H1 (cell line): Measurements from ENCODE around the gene PCCA. TPM values are rescaled to one million over a fixed set of nuclear protein-coding genes. Genes with fewer than 3 reads are reported as not detected.
"Not testable (repeated sequence)": the region's sequence is repeated elsewhere in the genome, so short reads cannot be mapped to it uniquely, and the experiment has no call there.

Experiments used
- CTCF ChIA-PET: fragments of 300-600 bp; sonication (Branson Sonifier 250); formaldehyde crosslinking; loops from one replicate; lab custom pipeline; 2021; ENCODE audit not compliant: partially characterized antibody; lab: Charles Lee
- POLR2A ChIA-PET: fragments of 300-600 bp; sonication (Branson Sonifier 250); formaldehyde crosslinking; loops from one replicate; lab custom pipeline; 2021; ENCODE audit warnings: inconsistent platforms; ENCODE audit not compliant: partially characterized antibody; lab: Charles Lee
- DNase-seq, 2 experiments: peaks; one replicate each; pipeline versions ENCODE4 v3.0.0 to v3.0.0-alpha.2; 2010 to 2022; ENCODE audit warnings: low spot score in 2 of 2, low read depth in 1 of 2, mixed read lengths in 1 of 2
- FAIRE-seq: peaks from 2 replicates; lab custom pipeline; 2011; peaks lifted over from hg19 to GRCh38; lab: Jason Lieb, UNC
- H2AFZ ChIP-seq: 2 replicates; pipeline ENCODE4 v1.8.1; 2012; ENCODE audit warnings: low read length, inconsistent platforms
- H2AK5ac ChIP-seq: 2 replicates; pipeline ENCODE4 v1.6.1; 2013; ENCODE audit warnings: low read depth, low read length
- H2BK120ac ChIP-seq: replicated peaks from 2 replicates; pipeline ENCODE3; 2013; ENCODE audit warnings: low read depth, low read length, inconsistent platforms
- H2BK12ac ChIP-seq: 2 replicates; pipeline ENCODE4 v1.6.1; 2013; ENCODE audit warnings: low read depth, low read length
- H2BK15ac ChIP-seq: 2 replicates; pipeline ENCODE4 v1.6.1; 2013; ENCODE audit warnings: low read length
- H2BK20ac ChIP-seq: 2 replicates; pipeline ENCODE4 v1.6.1; 2013; ENCODE audit warnings: low read length
- H2BK5ac ChIP-seq: 2 replicates; pipeline ENCODE4 v1.6.1; 2013; ENCODE audit warnings: low read depth, low read length
- H3K14ac ChIP-seq: 2 replicates; pipeline ENCODE4 v1.6.1; 2013; ENCODE audit warnings: inconsistent platforms; ENCODE audit not compliant: insufficient read length
- H3K18ac ChIP-seq: 2 replicates; pipeline ENCODE4 v1.6.1; 2013; ENCODE audit warnings: low read length; ENCODE audit errors: extremely low read depth
- H3K23ac ChIP-seq: 2 replicates; pipeline ENCODE4 v1.6.1; 2013; ENCODE audit warnings: inconsistent platforms; ENCODE audit not compliant: insufficient read length
- H3K23me2 ChIP-seq: 2 replicates; pipeline ENCODE4 v1.6.1; 2013; ENCODE audit warnings: low read depth, low read length
- H3K27ac ChIP-seq: 2 replicates; pipeline ENCODE4 v1.6.1; 2011; ENCODE audit warnings: low read depth, low read length, inconsistent platforms
- H3K27me3 ChIP-seq, 4 experiments: replicated peaks in 1 of 4; 1 replicate in 1 of 4; 2 replicates in 3 of 4; pipeline versions ENCODE4 v1.6.1 to v1.8.1; 2011 to 2013; ENCODE audit warnings: low read length in 3 of 4, mild to moderate bottlenecking in 3 of 4, inconsistent platforms in 2 of 4, mixed read lengths in 2 of 4, moderate library complexity in 1 of 4; ENCODE audit not compliant: control insufficient read depth in 3 of 4, insufficient read depth in 3 of 4; ENCODE audit errors: extremely low read depth in 1 of 4
- H3K36me3 ChIP-seq, 4 experiments: 2 replicates each; pipeline versions ENCODE4 v1.6.1 to v1.8.1; 2011 to 2013; ENCODE audit warnings: mild to moderate bottlenecking in 4 of 4, low read length in 3 of 4, moderate library complexity in 2 of 4, control low read depth in 1 of 4, inconsistent platforms in 1 of 4; ENCODE audit not compliant: insufficient read depth in 4 of 4, control insufficient read depth in 2 of 4
- H3K4ac ChIP-seq: replicated peaks from 2 replicates; pipeline ENCODE3; 2013; ENCODE audit warnings: low read length, low read depth, mixed read lengths, inconsistent platforms; ENCODE audit not compliant: insufficient read length
- H3K4me1 ChIP-seq, 4 experiments: replicated peaks in 1 of 4; 1 replicate in 1 of 4; 2 replicates in 3 of 4; pipeline versions ENCODE4 v1.6.1 to v1.8.1; 2011 to 2013; ENCODE audit warnings: low read length in 3 of 4, inconsistent platforms in 2 of 4, mixed read lengths in 1 of 4; ENCODE audit not compliant: insufficient read depth in 4 of 4, control insufficient read depth in 3 of 4
- H3K4me2 ChIP-seq, 2 experiments: 2 replicates each; pipeline versions ENCODE4 v1.6.1 to v1.8.1; 2011 to 2013; ENCODE audit warnings: low read depth in 2 of 2, low read length in 2 of 2, control low read depth in 1 of 2, inconsistent platforms in 1 of 2, mild to moderate bottlenecking in 1 of 2; ENCODE audit not compliant: insufficient read depth in 1 of 2
- H3K4me3 ChIP-seq, 4 experiments: fragments of 200-600, 300-600 bp in 1 of 4; sonication (generic), shearing (Covaris generic), sonication (Bioruptor Twin) in 1 of 4; 2 replicates each; pipeline versions ENCODE4 v1.5.1 to v1.8.1; 2011 to 2016; ENCODE audit warnings: low read length in 4 of 4, low read depth in 3 of 4, control low read depth in 2 of 4, inconsistent platforms in 2 of 4, mild to moderate bottlenecking in 2 of 4, mixed read lengths in 1 of 4, moderate library complexity in 1 of 4; ENCODE audit not compliant: insufficient read depth in 2 of 4; ENCODE audit errors: extremely low read depth in 1 of 4
- H3K56ac ChIP-seq: replicated peaks from 2 replicates; pipeline ENCODE3; 2013; ENCODE audit warnings: low read depth, mild to moderate bottlenecking, mixed read lengths, low read length, inconsistent platforms; ENCODE audit not compliant: insufficient read length
- H3K79me1 ChIP-seq: 2 replicates; pipeline ENCODE4 v1.6.1; 2013; ENCODE audit warnings: low read depth, low read length, control low read depth
- H3K79me2 ChIP-seq, 2 experiments: 2 replicates each; pipeline versions ENCODE4 v1.6.1 to v1.8.1; 2012 to 2013; ENCODE audit warnings: low read length in 2 of 2, mild to moderate bottlenecking in 2 of 2, inconsistent platforms in 1 of 2; ENCODE audit not compliant: insufficient read depth in 2 of 2, control insufficient read depth in 1 of 2
- H3K9ac ChIP-seq, 4 experiments: replicated peaks in 1 of 4; 1 replicate in 1 of 4; 2 replicates in 3 of 4; pipeline versions ENCODE4 v1.6.1 to v1.8.1; 2011 to 2013; ENCODE audit warnings: low read depth in 3 of 4, low read length in 3 of 4, control low read depth in 2 of 4, mild to moderate bottlenecking in 2 of 4, moderate library complexity in 2 of 4, inconsistent platforms in 1 of 4; ENCODE audit errors: extremely low read depth in 1 of 4
- H3K9me3 ChIP-seq, 2 experiments: 2 replicates each; pipeline versions ENCODE4 v1.6.1 to v1.8.1; 2012 to 2013; ENCODE audit warnings: mild to moderate bottlenecking in 2 of 2, moderate library complexity in 2 of 2, control low read depth in 1 of 2, inconsistent platforms in 1 of 2, low read depth in 1 of 2, low read length in 1 of 2, mixed read lengths in 1 of 2; ENCODE audit not compliant: insufficient read depth in 2 of 2
- H4K20me1 ChIP-seq, 2 experiments: replicated peaks in 1 of 2; 2 replicates each; pipeline versions ENCODE3 to v1.8.1; 2011 to 2013; ENCODE audit warnings: inconsistent platforms in 2 of 2, low read length in 2 of 2, mild to moderate bottlenecking in 1 of 2; ENCODE audit not compliant: insufficient read depth in 2 of 2, control insufficient read depth in 1 of 2
- H4K5ac ChIP-seq: 2 replicates; pipeline ENCODE4 v1.6.1; 2013; ENCODE audit warnings: low read length, low read depth, mixed read lengths, inconsistent platforms; ENCODE audit not compliant: insufficient read length
- H4K8ac ChIP-seq: 2 replicates; pipeline ENCODE4 v1.8.0; 2013; ENCODE audit warnings: mild to moderate bottlenecking, moderate library complexity, low read length, inconsistent platforms; ENCODE audit not compliant: insufficient read depth; ENCODE audit errors: extremely low read depth
- H4K91ac ChIP-seq: replicated peaks from 2 replicates; pipeline ENCODE3; 2013; ENCODE audit warnings: low read length, mixed read lengths, inconsistent platforms; ENCODE audit not compliant: insufficient read length
- CBX8 ChIP-seq: fragments of 300-800, 300-1000 bp; sonication (generic); IDR thresholded peaks from 2 replicates; pipeline ENCODE4 v1.7.1; 2016; ENCODE audit warnings: low read depth, low read length, borderline replicate concordance
- EP300 ChIP-seq, 2 experiments: IDR thresholded peaks; 1 replicate in 1 of 2; 2 replicates in 1 of 2; pipeline ENCODE4 v1.6.1; 2011 to 2012; ENCODE audit warnings: low read depth in 2 of 2, low read length in 2 of 2, mild to moderate bottlenecking in 2 of 2, borderline replicate concordance in 1 of 2, inconsistent platforms in 1 of 2, moderate library complexity in 1 of 2
- SRF ChIP-seq: IDR thresholded peaks from 2 replicates; pipeline ENCODE4 v1.6.1; 2011; ENCODE audit warnings: mild to moderate bottlenecking, low read depth, low read length, moderate library complexity
- TAF7 ChIP-seq: optimal IDR thresholded peaks from 2 replicates; pipeline ENCODE3; 2011; ENCODE audit warnings: low read depth, mild to moderate bottlenecking, inconsistent platforms, low read length, moderate library complexity, borderline replicate concordance
- WGBS, 2 experiments: shearing (Covaris generic) in 1 of 2; methylation state at CpG; one replicate each; pipeline versions ENCODE4 v1.1.6 to v1.1.7; 2013 to 2015; ENCODE audit warnings: low lambda C conversion rate in 2 of 2, mixed read lengths in 2 of 2, inconsistent platforms in 1 of 2, low coverage in 1 of 2, missing lambda C conversion rate in 1 of 2; ENCODE audit not compliant: insufficient replicate concordance in 2 of 2, insufficient coverage in 1 of 2, insufficient read length in 1 of 2; ENCODE audit errors: extremely low coverage in 1 of 2, missing lambda C conversion rate in 1 of 2; 5-methylcytosine and 5-hydroxymethylcytosine counted together
- polyA plus RNA-seq, 7 experiments: library from polyadenylated mRNA; depleted of rRNA in 3 of 7; stranded (reverse) in 5 of 7; unstranded in 2 of 7; fragments of >200 nt in 5 of 7; fragments of 200-250 nt in 2 of 7; gene quantifications; 1 replicate in 5 of 7; 2 replicates in 1 of 7; 4 replicates in 1 of 7; pipeline versions ENCODE4 v1.2.1 to v1.2.3, GENCODE V29; 2011 to 2013; ENCODE audit warnings: missing spikeins in 2 of 7, mixed read lengths in 2 of 7
- total RNA-seq: library from RNA; stranded (reverse); fragmentation: NEBNext Ultra II Directional; extraction: Animal tissue kit (Norgen Biotek cat#: 25700); gene quantifications from 2 replicates; pipeline ENCODE4 v1.2.1, GENCODE V29; 2021

PCCA gene
- total and polyA plus RNA-seq, 2 of the 8 experiments (the other 6 are each of a cell fraction or from before 2014, with no cell fraction given): 18.4 to 49.8 TPM

DNA sequence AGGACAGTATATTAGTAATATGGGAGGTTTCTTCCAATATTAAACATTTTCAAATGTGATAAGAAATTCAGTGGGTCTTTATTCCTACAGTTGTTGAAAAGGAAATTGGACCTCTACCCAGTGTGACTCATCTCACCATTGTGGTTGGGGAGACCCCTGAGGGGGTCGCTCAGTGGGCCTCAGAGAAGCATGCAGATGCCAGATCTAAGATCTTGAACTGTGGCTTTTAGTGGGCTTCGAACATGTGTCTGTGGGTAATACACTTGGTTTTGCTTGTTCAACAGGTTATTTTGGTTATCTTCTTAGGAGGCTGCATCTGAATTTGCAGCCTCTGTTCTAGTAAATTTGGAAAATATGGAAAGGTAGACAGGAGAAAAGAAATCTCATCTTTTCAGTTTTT, 132.3 kb downstream of the PCCA start (continued):
- TF ChIP-seq EP300 (IDR thresholded peaks at IDR 0.05; ENCODE audit: borderline replicate concordance in 1 of 2, low read depth in 2 of 2, low read length in 2 of 2): no peak
- TF ChIP-seq TAF7: no peak
- TF ChIP-seq CBX8: no peak
- no peak for TF ChIP-seq SRF

DNA sequence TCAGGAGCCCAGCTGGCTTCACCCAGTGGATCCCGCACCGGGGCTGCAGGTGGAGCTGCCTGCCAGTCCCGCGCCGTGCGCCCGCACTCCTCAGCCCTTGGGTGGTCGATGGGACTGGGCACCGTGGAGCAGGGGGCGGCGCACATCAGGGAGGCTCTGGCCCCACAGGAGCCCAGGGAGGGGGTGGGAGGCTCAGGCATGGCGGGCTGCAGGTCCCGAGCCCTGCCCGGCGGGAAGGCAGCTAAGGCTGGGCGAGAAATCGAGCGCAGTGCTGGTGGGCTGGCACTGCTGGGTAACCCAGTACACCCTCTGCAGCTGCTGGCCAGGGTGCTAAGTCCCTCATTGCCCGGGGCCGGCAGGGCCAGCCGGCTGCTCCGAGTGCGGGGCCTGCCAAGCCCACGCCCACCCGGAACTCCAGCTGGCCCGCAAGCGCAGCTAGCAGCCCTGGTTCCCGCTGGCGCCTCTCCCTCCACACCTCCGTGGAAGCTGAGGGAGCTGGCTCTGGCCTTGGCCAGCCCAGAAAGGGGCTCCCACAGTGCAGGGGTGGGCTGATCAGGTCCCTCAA, 135.2 kb downstream of the PCCA start:
- DNase-seq, H3K9me3 ChIP-seq, H2AFZ ChIP-seq, H3K18ac ChIP-seq, H4K20me1 ChIP-seq, H2BK120ac ChIP-seq, H4K91ac ChIP-seq, H3K27me3 ChIP-seq, H3K27ac ChIP-seq, H3K14ac ChIP-seq, FAIRE-seq, H2BK5ac ChIP-seq, H3K79me2 ChIP-seq, H4K5ac ChIP-seq, CTCF ChIA-PET, H3K23ac ChIP-seq, H3K4me1 ChIP-seq, H3K4me2 ChIP-seq, H3K56ac ChIP-seq, H4K8ac ChIP-seq, H2BK15ac ChIP-seq, H3K4me3 ChIP-seq, H2BK12ac ChIP-seq, H2BK20ac ChIP-seq, H3K36me3 ChIP-seq, H3K79me1 ChIP-seq, H3K4ac ChIP-seq, H3K9ac ChIP-seq, H3K23me2 ChIP-seq, H2AK5ac ChIP-seq: not testable (repeated sequence)
- 95% methylated on average over 26 of the region's 30 CpGs; no CpG with 5 or more reads in 1 of the 2 experiments for WGBS, 2 experiments
- POLR2A ChIA-PET: interaction anchor here (1.2 to 1.4 kb wide), 2 partner anchors 26 to 30 kb away, joined by 3 to 4 read pairs; no protein-coding TSS in a partner anchor
